Ishikawa (cell line): ENCODE results near the gene ST6GALNAC2.

Source experiments
- CEBPB ChIP-seq: IDR thresholded peaks from 2 replicates; pipeline ENCODE4 v1.6.1; 2012
- EP300 ChIP-seq: IDR thresholded peaks from 2 replicates; pipeline ENCODE4 v1.6.1; 2012; ENCODE audit warnings: borderline replicate concordance
- NFIC ChIP-seq: IDR thresholded peaks from 2 replicates; pipeline ENCODE4 v1.6.1; 2012
- RAD21 ChIP-seq: IDR thresholded peaks from 2 replicates; pipeline ENCODE4 v1.6.1; 2012; ENCODE audit warnings: low read depth
- TAF1 ChIP-seq: IDR thresholded peaks from 2 replicates; pipeline ENCODE4 v1.6.1; 2012; ENCODE audit warnings: low read depth, mild to moderate bottlenecking
- TCF12 ChIP-seq: IDR thresholded peaks from 2 replicates; pipeline ENCODE4 v1.6.1; 2012; ENCODE audit warnings: low read depth
- USF1 ChIP-seq: IDR thresholded peaks from 2 replicates; pipeline ENCODE4 v1.6.1; 2012
- YY1 ChIP-seq: IDR thresholded peaks from 2 replicates; pipeline ENCODE4 v1.6.1; 2012; ENCODE audit warnings: low read depth
- ZBTB7A ChIP-seq: IDR thresholded peaks from 2 replicates; pipeline ENCODE4 v1.6.1; 2012; ENCODE audit warnings: low read depth
- TF ChIP-seq, protein P1 (sequence below): IDR thresholded peaks from 2 replicates; pipeline ENCODE4 v1.6.1; 2012
- TF ChIP-seq, protein P2 (sequence below): IDR thresholded peaks from 2 replicates; pipeline ENCODE4 v1.6.1; 2012; ENCODE audit warnings: low read depth, mild to moderate bottlenecking

DNA sequence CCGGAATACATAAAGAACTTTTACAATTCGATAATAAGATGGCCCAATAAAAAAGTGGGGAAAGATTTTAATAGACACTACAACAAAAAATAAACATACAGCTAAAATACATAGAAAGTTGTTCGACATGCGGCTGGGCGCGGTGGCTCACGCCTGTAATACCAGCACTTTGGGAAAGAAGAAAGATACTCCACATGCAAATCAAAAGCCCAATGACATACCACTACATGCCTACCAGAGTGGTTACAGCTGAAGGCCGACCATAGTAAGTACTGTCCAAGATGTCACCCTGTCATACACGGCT is 36.5 kb downstream of the ST6GALNAC2 start:
- TF ChIP-seq EP300 (no peak), YY1 (no peak), TCF12 (no peak), RAD21 (no peak), TAF1 (no peak), CEBPB (no peak), NFIC (no peak), USF1 (no peak), ZBTB7A (no peak)
- TF ChIP-seq, protein P1, sequence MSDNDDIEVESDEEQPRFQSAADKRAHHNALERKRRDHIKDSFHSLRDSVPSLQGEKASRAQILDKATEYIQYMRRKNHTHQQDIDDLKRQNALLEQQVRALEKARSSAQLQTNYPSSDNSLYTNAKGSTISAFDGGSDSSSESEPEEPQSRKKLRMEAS = no peak
- TF ChIP-seq, protein P2, sequence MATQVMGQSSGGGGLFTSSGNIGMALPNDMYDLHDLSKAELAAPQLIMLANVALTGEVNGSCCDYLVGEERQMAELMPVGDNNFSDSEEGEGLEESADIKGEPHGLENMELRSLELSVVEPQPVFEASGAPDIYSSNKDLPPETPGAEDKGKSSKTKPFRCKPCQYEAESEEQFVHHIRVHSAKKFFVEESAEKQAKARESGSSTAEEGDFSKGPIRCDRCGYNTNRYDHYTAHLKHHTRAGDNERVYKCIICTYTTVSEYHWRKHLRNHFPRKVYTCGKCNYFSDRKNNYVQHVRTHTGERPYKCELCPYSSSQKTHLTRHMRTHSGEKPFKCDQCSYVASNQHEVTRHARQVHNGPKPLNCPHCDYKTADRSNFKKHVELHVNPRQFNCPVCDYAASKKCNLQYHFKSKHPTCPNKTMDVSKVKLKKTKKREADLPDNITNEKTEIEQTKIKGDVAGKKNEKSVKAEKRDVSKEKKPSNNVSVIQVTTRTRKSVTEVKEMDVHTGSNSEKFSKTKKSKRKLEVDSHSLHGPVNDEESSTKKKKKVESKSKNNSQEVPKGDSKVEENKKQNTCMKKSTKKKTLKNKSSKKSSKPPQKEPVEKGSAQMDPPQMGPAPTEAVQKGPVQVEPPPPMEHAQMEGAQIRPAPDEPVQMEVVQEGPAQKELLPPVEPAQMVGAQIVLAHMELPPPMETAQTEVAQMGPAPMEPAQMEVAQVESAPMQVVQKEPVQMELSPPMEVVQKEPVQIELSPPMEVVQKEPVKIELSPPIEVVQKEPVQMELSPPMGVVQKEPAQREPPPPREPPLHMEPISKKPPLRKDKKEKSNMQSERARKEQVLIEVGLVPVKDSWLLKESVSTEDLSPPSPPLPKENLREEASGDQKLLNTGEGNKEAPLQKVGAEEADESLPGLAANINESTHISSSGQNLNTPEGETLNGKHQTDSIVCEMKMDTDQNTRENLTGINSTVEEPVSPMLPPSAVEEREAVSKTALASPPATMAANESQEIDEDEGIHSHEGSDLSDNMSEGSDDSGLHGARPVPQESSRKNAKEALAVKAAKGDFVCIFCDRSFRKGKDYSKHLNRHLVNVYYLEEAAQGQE = no peak
